ENCODE data around the gene MYL7.

MYL7 gene

GRCh38 chr7:44110719-44111635, 30.2 kb downstream of the MYL7 start:
- no peaks in the 10 kb centered on the region for H3K4me1 ChIP-seq (ENCODE audit: control insufficient read depth in 1 of 2, insufficient read depth in 1 of 2, low read depth in 1 of 2, low read length in 1 of 2)
- H3K9me3 ChIP-seq: no peaks in the 10 kb centered on the region
- H3K4me3 ChIP-seq (ENCODE audit: low read depth in 1 of 2, low read length in 1 of 2): no peak overlapping the region
- no peak overlapping the region for H3K27ac ChIP-seq
- no peak for TF ChIP-seq CTCF (IDR thresholded peaks at IDR 0.05)
- no peaks in the 10 kb centered on the region for H3K36me3 ChIP-seq
- H3K27me3 ChIP-seq: peaks cover 12% of the 10 kb centered on the region

- H3K9me3 ChIP-seq: no peaks in the 10 kb centered on the region
- H3K4me1 ChIP-seq (ENCODE audit: control insufficient read depth in 1 of 2, insufficient read depth in 1 of 2, low read depth in 1 of 2, low read length in 1 of 2): no peaks in the 10 kb centered on the region
Measured at GRCh38 chr7:44109991-44110390, 31.1 kb downstream of the MYL7 start.

GRCh38 chr7:44108768-44109750, 32.1 kb downstream of the MYL7 start:
- Histone ChIP-seq H3K9me3 (no peaks in the 10 kb centered on the region), H3K27me3 (peaks cover 31% of the 10 kb centered on the region), H3K4me3 (ENCODE audit: low read depth in 1 of 2, low read length in 1 of 2) (no peak overlapping the region), H3K4me1 (ENCODE audit: control insufficient read depth in 1 of 2, insufficient read depth in 1 of 2, low read depth in 1 of 2, low read length in 1 of 2) (no peaks in the 10 kb centered on the region), H3K36me3 (no peaks in the 10 kb centered on the region), H3K27ac (no peak overlapping the region)
- no peak for TF ChIP-seq CTCF (IDR thresholded peaks at IDR 0.05)

More at GRCh38 chr7:44109991-44110390, 31.1 kb downstream of the MYL7 start:
- Histone ChIP-seq H3K4me3 (ENCODE audit: low read depth in 1 of 2, low read length in 1 of 2) (no peak overlapping the region), H3K27ac (no peak overlapping the region), H3K36me3 (no peaks in the 10 kb centered on the region), H3K27me3 (peaks cover 21% of the 10 kb centered on the region)
- TF ChIP-seq CTCF (IDR thresholded peaks at IDR 0.05): no peak

- no peaks in the 10 kb centered on the region for H3K36me3 ChIP-seq
- H3K27me3 ChIP-seq: peaks cover 40% of the 10 kb centered on the region
- H3K4me3 ChIP-seq (ENCODE audit: low read depth in 1 of 2, low read length in 1 of 2): no peak overlapping the region
- H3K4me1 ChIP-seq (ENCODE audit: control insufficient read depth in 1 of 2, insufficient read depth in 1 of 2, low read depth in 1 of 2, low read length in 1 of 2): no peaks in the 10 kb centered on the region
- H3K9me3 ChIP-seq: no peaks in the 10 kb centered on the region
- H3K27ac ChIP-seq: no peak overlapping the region
- no peak for TF ChIP-seq CTCF (IDR thresholded peaks at IDR 0.05)
Measured at GRCh38 chr7:44107961-44108767, 33.0 kb downstream of the MYL7 start.

All from neutrophil (primary cell).